GM23338 (cell line): Measurements from ENCODE around the gene BRD7. TPM values are rescaled to one million over a fixed set of nuclear protein-coding genes. Genes with fewer than 3 reads are reported as not detected.

Source experiments
- ATAC-seq: fragments of 200-7000 bp; cut with Tn5 transposase; 3 replicates; pipeline ENCODE4 v1.9.1; 2020
- DNase-seq: peaks from one replicate; pipeline ENCODE4 v3.0.0-alpha.2; 2015; ENCODE audit warnings: low spot score
- H2AFZ ChIP-seq: fragments of 200-600 bp; sonication (generic); 2 replicates; pipeline ENCODE4 v1.8.0; 2016; ENCODE audit warnings: antibody characterized with exemption, mild to moderate bottlenecking, moderate library complexity
- H3F3A ChIP-seq: fragments of 200-600 bp; sonication (generic); replicated peaks from 2 replicates; pipeline ENCODE4 v1.8.0; 2017; ENCODE audit warnings: antibody characterized with exemption, mixed run types, low read depth
- H3K27ac ChIP-seq: fragments of 200-600 bp; sonication (generic); 2 replicates; pipeline ENCODE4 v1.6.1; 2016; ENCODE audit warnings: low read depth
- H3K27me3 ChIP-seq: fragments of 200-600 bp; sonication (generic); 2 replicates; pipeline ENCODE4 v1.8.0; 2016; ENCODE audit warnings: mild to moderate bottlenecking, mixed run types, moderate library complexity; ENCODE audit not compliant: insufficient read depth
- H3K36me3 ChIP-seq: fragments of 200-600 bp; sonication (generic); 2 replicates; pipeline ENCODE4 v1.8.0; 2016; ENCODE audit warnings: mild to moderate bottlenecking; ENCODE audit not compliant: insufficient read depth
- H3K4me1 ChIP-seq: fragments of 200-600 bp; sonication (generic); 2 replicates; pipeline ENCODE4 v1.8.0; 2016; ENCODE audit warnings: mild to moderate bottlenecking, moderate library complexity; ENCODE audit not compliant: insufficient read depth
- H3K4me2 ChIP-seq: fragments of 200-600 bp; sonication (generic); 2 replicates; pipeline ENCODE4 v1.7.1; 2017; ENCODE audit warnings: mixed run types
- H3K4me3 ChIP-seq: fragments of 200-600 bp; sonication (generic); 2 replicates; pipeline ENCODE4 v1.6.1; 2016; ENCODE audit warnings: mixed run types
- H3K79me2 ChIP-seq: fragments of 200-600 bp; sonication (generic); replicated peaks from 2 replicates; pipeline ENCODE4 v1.8.0; 2017; ENCODE audit warnings: mild to moderate bottlenecking; ENCODE audit not compliant: insufficient read depth
- H3K9me2 ChIP-seq: fragments of 200-600 bp; sonication (generic); 2 replicates; pipeline ENCODE4 v1.8.0; 2017; ENCODE audit not compliant: insufficient read depth
- H4K20me1 ChIP-seq: fragments of 200-600 bp; sonication (generic); replicated peaks from 2 replicates; pipeline ENCODE4 v1.8.0; 2017; ENCODE audit warnings: mild to moderate bottlenecking; ENCODE audit not compliant: insufficient read depth
- H3K27ac Mint-ChIP-seq: 2 replicates; pipeline ENCODE4 v1.8.0; 2020; ENCODE audit warnings: inconsistent platforms, mild to moderate bottlenecking, moderate library complexity, mixed read lengths
- H3K27me3 Mint-ChIP-seq: 3 replicates; pipeline ENCODE4 v1.8.0; 2022; ENCODE audit warnings: low read depth, mild to moderate bottlenecking, moderate library complexity, mixed read lengths, inconsistent platforms; ENCODE audit not compliant: insufficient read depth, poor library complexity
- H3K36me3 Mint-ChIP-seq: 3 replicates; pipeline ENCODE4 v1.8.0; 2021; ENCODE audit warnings: low read depth, mild to moderate bottlenecking, inconsistent platforms, moderate library complexity, mixed read lengths
- H3K4me1 Mint-ChIP-seq: 3 replicates; pipeline ENCODE4 v1.8.0; 2020; ENCODE audit warnings: mild to moderate bottlenecking, inconsistent platforms, mixed read lengths
- H3K4me3 Mint-ChIP-seq: 3 replicates; pipeline ENCODE4 v1.8.0; 2021; ENCODE audit warnings: moderate library complexity, mild to moderate bottlenecking, inconsistent platforms, mixed read lengths
- H3K9me3 Mint-ChIP-seq: 3 replicates; pipeline ENCODE4 v1.8.0; 2020; ENCODE audit warnings: moderate library complexity, mild to moderate bottlenecking, inconsistent platforms, mixed read lengths
- ETS1 ChIP-seq: IDR thresholded peaks from 2 replicates; pipeline ENCODE4 v1.6.1; 2016; ENCODE audit warnings: antibody characterized with exemption
- EZH2 ChIP-seq: fragments of 200-600 bp; sonication (generic); IDR thresholded peaks from one replicate; pipeline ENCODE4 v1.8.0; 2017; ENCODE audit warnings: antibody characterized with exemption, mild to moderate bottlenecking, low read depth; ENCODE audit not compliant: unreplicated experiment
- EZH2phosphoT487 ChIP-seq: fragments of 200-600 bp; sonication (generic); IDR thresholded peaks from one replicate; pipeline ENCODE4 v1.8.1; 2018; ENCODE audit warnings: antibody characterized with exemption; ENCODE audit not compliant: unreplicated experiment
- JUNB ChIP-seq: IDR thresholded peaks from one replicate; pipeline ENCODE4 v1.6.1; 2016; ENCODE audit warnings: antibody characterized with exemption; ENCODE audit not compliant: unreplicated experiment
- NANOG ChIP-seq: IDR thresholded peaks from 2 replicates; pipeline ENCODE4 v1.6.1; 2016; ENCODE audit warnings: antibody characterized with exemption, borderline replicate concordance
- POLR2AphosphoS5 ChIP-seq: IDR thresholded peaks from 2 replicates; pipeline ENCODE4 v1.6.1; 2016; ENCODE audit warnings: antibody characterized with exemption, low read depth
- STAT1 ChIP-seq: IDR thresholded peaks from one replicate; pipeline ENCODE4 v1.6.1; 2016; ENCODE audit warnings: antibody characterized with exemption; ENCODE audit not compliant: unreplicated experiment
- ZNF114 ChIP-seq: fragments of 250-450 bp; sonication (Bioruptor Pico); IDR thresholded peaks from 2 replicates; pipeline ENCODE4 v1.5.0; 2020; ENCODE audit warnings: mild to moderate bottlenecking, moderate library complexity
- ZNF331 ChIP-seq: fragments of 250-450 bp; sonication (Bioruptor Pico); IDR thresholded peaks from 2 replicates; pipeline ENCODE4 v1.5.0; 2020; ENCODE audit warnings: low read depth, mild to moderate bottlenecking, moderate library complexity
- polyA plus RNA-seq: library from polyadenylated mRNA; unstranded; fragments of >200 nt; fragmentation: Nextera tagmentation; extraction: Ambion mirVana; gene quantifications from 2 replicates; pipeline ENCODE4 v1.2.1, GENCODE V29; 2016
- total RNA-seq: library from RNA; depleted of rRNA; stranded (reverse); fragments of >200 nt; shearing (Covaris generic); gene quantifications from 2 replicates; pipeline ENCODE4 v1.2.3, GENCODE V29; 2014
- TF ChIP-seq, protein P1 (sequence below): IDR thresholded peaks from one replicate; pipeline ENCODE4 v1.6.1; 2018; ENCODE audit warnings: antibody characterized with exemption; ENCODE audit not compliant: unreplicated experiment

BRD7 gene
- total and polyA plus RNA-seq, 2 experiments from 2014 or later = 93.0 to 149 TPM

DNA sequence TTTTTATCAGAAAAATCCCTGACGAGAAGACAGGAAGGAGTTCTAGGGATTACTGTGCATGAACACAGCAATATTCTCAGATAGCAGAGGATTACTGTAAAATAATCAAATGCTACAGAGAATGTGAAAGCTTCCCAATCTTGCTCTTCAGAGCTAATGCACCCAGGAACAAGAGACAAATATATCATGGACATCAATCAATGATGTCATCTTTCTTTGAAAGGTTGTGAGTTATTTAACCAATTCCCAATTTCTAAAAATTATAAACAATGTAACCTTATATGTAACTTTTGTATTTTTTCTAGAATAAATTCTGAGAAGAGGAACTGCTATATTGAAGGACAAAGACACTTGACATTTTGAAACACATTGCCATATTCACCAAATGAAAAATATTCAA is 46.5 kb downstream of the BRD7 start:
- H3K4me1 Mint-ChIP-seq = no peaks in the 10 kb centered on the region
- DNase-seq = no peak
- Histone ChIP-seq H4K20me1 (no peaks in the 10 kb centered on the region; the same call in 1 of the 2 replicates), H3K4me2 (no peak overlapping the region), H3K27ac (no peak overlapping the region), H3K79me2 (no peaks in the 10 kb centered on the region), H3K27me3 (no peaks in the 10 kb centered on the region), H3K4me3 (no peak overlapping the region), H3K9me2 (no peaks in the 10 kb centered on the region), H3K36me3 (peaks cover 38% of the 10 kb centered on the region), H3K4me1 (no peaks in the 10 kb centered on the region), H3F3A (no peaks in the 10 kb centered on the region), H2AFZ (no peak overlapping the region)
- H3K36me3 Mint-ChIP-seq = peaks cover 73% of the 10 kb centered on the region
- H3K27me3 Mint-ChIP-seq = no peaks in the 10 kb centered on the region
- H3K4me3 Mint-ChIP-seq = no peak overlapping the region
- ATAC-seq = no peak
- no peak overlapping the region for H3K27ac Mint-ChIP-seq
- TF ChIP-seq STAT1 (no peak), EZH2phosphoT487 (no peak), JUNB (no peak), ZNF331 (CRISPR knock-in tag) (no peak), ETS1 (no peak), ZNF114 (CRISPR knock-in tag) (no peak), EZH2 (no peak), NANOG (no peak)
- TF ChIP-seq, protein P1, sequence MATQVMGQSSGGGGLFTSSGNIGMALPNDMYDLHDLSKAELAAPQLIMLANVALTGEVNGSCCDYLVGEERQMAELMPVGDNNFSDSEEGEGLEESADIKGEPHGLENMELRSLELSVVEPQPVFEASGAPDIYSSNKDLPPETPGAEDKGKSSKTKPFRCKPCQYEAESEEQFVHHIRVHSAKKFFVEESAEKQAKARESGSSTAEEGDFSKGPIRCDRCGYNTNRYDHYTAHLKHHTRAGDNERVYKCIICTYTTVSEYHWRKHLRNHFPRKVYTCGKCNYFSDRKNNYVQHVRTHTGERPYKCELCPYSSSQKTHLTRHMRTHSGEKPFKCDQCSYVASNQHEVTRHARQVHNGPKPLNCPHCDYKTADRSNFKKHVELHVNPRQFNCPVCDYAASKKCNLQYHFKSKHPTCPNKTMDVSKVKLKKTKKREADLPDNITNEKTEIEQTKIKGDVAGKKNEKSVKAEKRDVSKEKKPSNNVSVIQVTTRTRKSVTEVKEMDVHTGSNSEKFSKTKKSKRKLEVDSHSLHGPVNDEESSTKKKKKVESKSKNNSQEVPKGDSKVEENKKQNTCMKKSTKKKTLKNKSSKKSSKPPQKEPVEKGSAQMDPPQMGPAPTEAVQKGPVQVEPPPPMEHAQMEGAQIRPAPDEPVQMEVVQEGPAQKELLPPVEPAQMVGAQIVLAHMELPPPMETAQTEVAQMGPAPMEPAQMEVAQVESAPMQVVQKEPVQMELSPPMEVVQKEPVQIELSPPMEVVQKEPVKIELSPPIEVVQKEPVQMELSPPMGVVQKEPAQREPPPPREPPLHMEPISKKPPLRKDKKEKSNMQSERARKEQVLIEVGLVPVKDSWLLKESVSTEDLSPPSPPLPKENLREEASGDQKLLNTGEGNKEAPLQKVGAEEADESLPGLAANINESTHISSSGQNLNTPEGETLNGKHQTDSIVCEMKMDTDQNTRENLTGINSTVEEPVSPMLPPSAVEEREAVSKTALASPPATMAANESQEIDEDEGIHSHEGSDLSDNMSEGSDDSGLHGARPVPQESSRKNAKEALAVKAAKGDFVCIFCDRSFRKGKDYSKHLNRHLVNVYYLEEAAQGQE = no peak
- no peaks in the 10 kb centered on the region for H3K9me3 Mint-ChIP-seq

DNA sequence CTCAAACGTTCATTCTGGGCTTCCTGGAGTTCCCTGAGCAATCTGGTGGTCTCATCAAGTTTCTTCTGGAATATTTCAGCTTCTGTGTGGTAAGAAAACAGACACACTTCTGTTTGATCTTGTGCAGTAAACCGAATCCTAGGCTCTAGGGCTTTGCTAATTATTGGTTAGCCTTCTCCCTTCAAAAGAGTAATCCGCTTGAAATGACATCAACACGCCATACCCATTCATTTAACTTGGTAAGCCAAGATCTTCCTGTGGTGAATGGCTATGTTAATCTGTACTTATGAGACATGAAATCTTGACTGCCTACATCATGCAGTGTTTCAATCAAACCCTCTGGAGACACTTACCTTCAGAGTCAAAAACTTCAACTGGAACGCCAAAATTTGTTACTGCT is 48.5 kb downstream of the BRD7 start:
- Histone ChIP-seq H4K20me1 (0 out of 2 replicates have a peak, but pooled peaks cover 4% of the 10 kb centered on the region), H3K4me2 (no peak overlapping the region)

More for the DNA sequence above, 48.5 kb downstream of the BRD7 start:
- Histone ChIP-seq H3K4me3 (no peak overlapping the region), H3K9me2 (no peaks in the 10 kb centered on the region), H3K36me3 (peaks cover 50% of the 10 kb centered on the region), H3K4me1 (no peaks in the 10 kb centered on the region), H3K79me2 (no peaks in the 10 kb centered on the region), H3F3A (no peaks in the 10 kb centered on the region), H3K27ac (no peak overlapping the region), H2AFZ (no peak overlapping the region), H3K27me3 (no peaks in the 10 kb centered on the region)
- H3K9me3 Mint-ChIP-seq = no peaks in the 10 kb centered on the region
- no peak overlapping the region for H3K27ac Mint-ChIP-seq
- H3K4me3 Mint-ChIP-seq = no peak overlapping the region
- no peaks in the 10 kb centered on the region for H3K27me3 Mint-ChIP-seq
- H3K4me1 Mint-ChIP-seq = no peaks in the 10 kb centered on the region
- ATAC-seq = no peak
- no peak for TF ChIP-seq POLR2AphosphoS5
- no peak for TF ChIP-seq EZH2phosphoT487
- TF ChIP-seq ZNF114 (CRISPR knock-in tag) = no peak
- TF ChIP-seq ETS1 = no peak
- no peak for TF ChIP-seq EZH2
- TF ChIP-seq ZNF331 (CRISPR knock-in tag) = no peak
- peaks cover 74% of the 10 kb centered on the region for H3K36me3 Mint-ChIP-seq
- no peak for DNase-seq
